Lung (tissue), 12 donors: Measurements from ENCODE around the gene P2RY2. TPM values are rescaled to one million over a fixed set of nuclear protein-coding genes. Genes with fewer than 3 reads are reported as not detected.
A peak's percentile ranks its signal among the peaks of the same experiment; 100 is the strongest.

Source experiments
- ATAC-seq: fragments of 200-7000 bp; cut with Tn5 transposase; one replicate; pipeline ENCODE4 v1.9.1; 2020; ENCODE audit warnings: moderate number of reproducible peaks; ENCODE audit not compliant: insufficient read depth, low FRiP score
- DNase-seq, 3 donors: peaks; one replicate each; pipeline ENCODE4 v3.0.0-alpha.2; 2013 to 2017
- H3K27ac ChIP-seq, 2 donors: one replicate each; pipeline ENCODE4 v1.5.1; 2013; ENCODE audit warnings: mild to moderate bottlenecking in 2 of 2, moderate library complexity in 2 of 2, control low read depth in 1 of 2, inconsistent platforms in 1 of 2, low read depth in 1 of 2, low read length in 1 of 2
- H3K27me3 ChIP-seq, 3 donors: one replicate each; pipeline ENCODE4 v1.5.1; 2013; ENCODE audit warnings: low read length in 2 of 3; ENCODE audit not compliant: control insufficient read depth in 3 of 3, insufficient read depth in 3 of 3
- H3K36me3 ChIP-seq, 4 donors: one replicate each; pipeline ENCODE4 v1.5.1; 2013; ENCODE audit warnings: low read length in 4 of 4, mild to moderate bottlenecking in 1 of 4, moderate library complexity in 1 of 4; ENCODE audit not compliant: control insufficient read depth in 4 of 4, insufficient read depth in 4 of 4
- H3K4me1 ChIP-seq, 5 donors: one replicate each; pipeline ENCODE4 v1.5.1; 2013; ENCODE audit warnings: low read length in 5 of 5, mild to moderate bottlenecking in 2 of 5, moderate library complexity in 1 of 5; ENCODE audit not compliant: control insufficient read depth in 5 of 5, insufficient read depth in 5 of 5
- H3K4me3 ChIP-seq: one replicate; pipeline ENCODE4 v1.5.1; 2013; ENCODE audit warnings: mild to moderate bottlenecking, control low read depth, moderate library complexity
- H3K9ac ChIP-seq, 2 donors: one replicate each; pipeline ENCODE4 v1.5.1; 2013; ENCODE audit warnings: low read length in 2 of 2, control low read depth in 1 of 2; ENCODE audit not compliant: insufficient read depth in 1 of 2
- H3K9me3 ChIP-seq, 4 donors: one replicate each; pipeline ENCODE4 v1.5.1; 2013; ENCODE audit warnings: low read length in 3 of 4, mild to moderate bottlenecking in 1 of 4, moderate library complexity in 1 of 4; ENCODE audit not compliant: control insufficient read depth in 4 of 4, insufficient read depth in 3 of 4
- WGBS, 2 donors: extraction: QIAGEN DNeasy Blood & Tissue Kit; methylation state at CpG; one replicate each; pipeline ENCODE4 v1.1.7; 2013; 5-methylcytosine and 5-hydroxymethylcytosine counted together
- polyA plus RNA-seq, 2 donors: library from polyadenylated mRNA; stranded (reverse); fragments of 200-250 nt; gene quantifications; one replicate each; pipeline ENCODE4 v1.2.1, GENCODE V29; 2013
- total RNA-seq, 2 donors: library from RNA; depleted of rRNA in 1 of 2; stranded (reverse); fragments of >200 nt in 1 of 2; gene quantifications; one replicate each; pipeline ENCODE4 v1.2.1, GENCODE V29; 2014 to 2021
- TF ChIP-seq, protein P1 (sequence below): IDR thresholded peaks from 2 replicates; pipeline ENCODE4 v1.5.1; 2012; ENCODE audit warnings: mild to moderate bottlenecking; ENCODE audit errors: control extremely low read depth, extremely low read depth
- donor health status: control.
- donor health status: control.
- donor health status: Bipolar disorder and iron deficiency.
- donor health status: healthy.
- donor health status: DM: yes; HTN: yes; CAD: no.

The P2RY2 gene
- total and polyA plus RNA-seq, 4 donors: 3.1 to 13.0 (median 6.5) TPM

DNA sequence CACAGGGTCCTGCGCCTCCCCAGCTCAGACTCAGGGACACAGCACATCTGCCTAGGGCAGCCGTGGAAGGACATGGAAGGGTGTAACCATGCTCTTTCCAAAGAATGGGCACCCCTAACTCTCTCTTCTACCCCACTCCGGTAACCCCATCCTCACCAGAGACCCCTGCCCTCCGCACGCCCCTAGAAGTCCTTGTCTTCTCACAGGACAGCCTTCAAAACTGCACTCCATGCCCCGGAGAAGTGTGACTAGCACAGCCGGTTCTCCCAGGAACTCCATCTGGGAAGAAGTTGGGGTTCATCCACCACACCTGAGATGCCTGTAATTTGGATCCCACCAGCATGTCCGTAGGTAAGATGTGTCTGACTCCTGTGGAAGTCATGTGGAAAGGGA is 25.0 kb downstream of the P2RY2 start:
- no peaks in the 10 kb centered on the region for H3K36me3 ChIP-seq
- no peak overlapping the region for H3K27ac ChIP-seq
- H3K4me3 ChIP-seq: no peak overlapping the region
- no peak overlapping the region for H3K9ac ChIP-seq
- H3K9me3 ChIP-seq: no peaks in the 10 kb centered on the region
- no peaks in the 10 kb centered on the region for H3K27me3 ChIP-seq
- peaks cover 8 to 36% (median 17%) of the 10 kb centered on the region in 5 donors for H3K4me1 ChIP-seq
- WGBS, 2 donors: 77 to 89% methylated on average over 8 of the region's 8 CpGs
- no peak for DNase-seq
- TF ChIP-seq, protein P1, sequence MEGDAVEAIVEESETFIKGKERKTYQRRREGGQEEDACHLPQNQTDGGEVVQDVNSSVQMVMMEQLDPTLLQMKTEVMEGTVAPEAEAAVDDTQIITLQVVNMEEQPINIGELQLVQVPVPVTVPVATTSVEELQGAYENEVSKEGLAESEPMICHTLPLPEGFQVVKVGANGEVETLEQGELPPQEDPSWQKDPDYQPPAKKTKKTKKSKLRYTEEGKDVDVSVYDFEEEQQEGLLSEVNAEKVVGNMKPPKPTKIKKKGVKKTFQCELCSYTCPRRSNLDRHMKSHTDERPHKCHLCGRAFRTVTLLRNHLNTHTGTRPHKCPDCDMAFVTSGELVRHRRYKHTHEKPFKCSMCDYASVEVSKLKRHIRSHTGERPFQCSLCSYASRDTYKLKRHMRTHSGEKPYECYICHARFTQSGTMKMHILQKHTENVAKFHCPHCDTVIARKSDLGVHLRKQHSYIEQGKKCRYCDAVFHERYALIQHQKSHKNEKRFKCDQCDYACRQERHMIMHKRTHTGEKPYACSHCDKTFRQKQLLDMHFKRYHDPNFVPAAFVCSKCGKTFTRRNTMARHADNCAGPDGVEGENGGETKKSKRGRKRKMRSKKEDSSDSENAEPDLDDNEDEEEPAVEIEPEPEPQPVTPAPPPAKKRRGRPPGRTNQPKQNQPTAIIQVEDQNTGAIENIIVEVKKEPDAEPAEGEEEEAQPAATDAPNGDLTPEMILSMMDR: no peak
- no peak for ATAC-seq

DNA sequence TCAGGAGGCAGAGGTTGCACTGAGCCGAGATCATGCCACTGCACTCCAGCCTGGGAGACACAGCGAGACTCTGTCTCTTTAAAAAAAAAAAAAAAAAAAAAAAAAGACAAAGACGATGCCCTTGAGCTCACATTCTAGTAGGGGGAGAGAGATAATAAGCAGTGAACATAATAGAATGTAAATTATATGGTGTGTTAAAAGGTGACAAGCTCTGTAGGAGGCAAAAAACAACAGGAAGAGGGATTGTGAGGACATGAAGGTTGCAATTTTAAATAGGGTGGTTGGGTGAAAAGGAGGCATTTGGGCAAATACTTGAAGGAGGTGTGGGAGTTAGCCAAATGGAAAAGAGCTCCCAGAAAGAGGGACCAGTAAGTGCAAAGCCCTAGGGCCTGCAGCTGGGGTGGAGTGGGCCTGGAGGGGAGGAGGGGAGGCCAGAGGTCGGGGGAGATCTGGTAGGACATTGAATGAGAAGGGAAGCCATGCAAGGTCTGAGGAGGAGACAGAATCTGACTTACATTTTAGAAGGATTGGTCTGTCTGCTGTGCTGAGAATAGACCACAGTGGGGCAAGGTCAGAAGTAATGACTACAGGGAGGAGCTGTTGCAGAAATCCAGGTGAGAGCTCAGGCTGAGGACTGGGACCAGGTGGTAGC is 26.6 kb downstream of the P2RY2 start:
- ATAC-seq: no peak
- Histone ChIP-seq H3K36me3 (no peaks in the 10 kb centered on the region), H3K27ac (no peak overlapping the region), H3K9ac (no peak overlapping the region), H3K4me1 (peaks cover 5 to 36% (median 17%) of the 10 kb centered on the region in 5 donors), H3K27me3 (no peaks in the 10 kb centered on the region), H3K9me3 (no peaks in the 10 kb centered on the region), H3K4me3 (no peak overlapping the region)
- TF ChIP-seq, protein P1: no peak
- WGBS, 2 donors: 72 to 74% methylated on average over 4 of the region's 4 CpGs
- DNase-seq: no peak

DNA sequence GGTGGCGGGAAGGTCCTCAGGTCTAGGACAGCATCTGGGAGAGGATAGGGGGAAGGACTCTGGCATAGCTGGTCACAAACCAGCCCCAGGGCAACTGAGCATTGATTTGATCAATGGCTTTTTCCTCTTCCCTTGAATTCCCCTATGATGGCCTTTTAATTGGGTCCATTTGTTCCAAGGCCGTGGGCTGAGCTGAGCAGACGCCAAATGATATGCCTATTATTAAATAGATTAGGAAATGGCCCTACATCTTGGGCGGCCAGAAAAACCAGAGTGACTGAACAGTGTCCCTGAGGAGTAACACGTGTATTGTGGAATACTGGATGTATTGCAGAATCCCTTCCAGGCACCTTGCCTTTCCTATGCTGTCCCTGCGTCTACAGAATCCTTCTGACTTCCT is 27.4 kb downstream of the P2RY2 start:
- no peaks in the 10 kb centered on the region for H3K9me3 ChIP-seq
- DNase-seq (peak in 2 of 3 donors; percentile 62 to 75), ATAC-seq (no peak)
- H3K27ac ChIP-seq: no peak overlapping the region
- 71 to 78% methylated on average over 6 of the region's 6 CpGs for WGBS, 2 donors
- TF ChIP-seq, protein P1: no peak
- H3K4me1 ChIP-seq: peaks cover 4 to 32% (median 17%) of the 10 kb centered on the region in 5 donors
- no peak overlapping the region for H3K4me3 ChIP-seq
- no peak overlapping the region for H3K9ac ChIP-seq
- no peaks in the 10 kb centered on the region for H3K36me3 ChIP-seq
- H3K27me3 ChIP-seq: no peaks in the 10 kb centered on the region

DNA sequence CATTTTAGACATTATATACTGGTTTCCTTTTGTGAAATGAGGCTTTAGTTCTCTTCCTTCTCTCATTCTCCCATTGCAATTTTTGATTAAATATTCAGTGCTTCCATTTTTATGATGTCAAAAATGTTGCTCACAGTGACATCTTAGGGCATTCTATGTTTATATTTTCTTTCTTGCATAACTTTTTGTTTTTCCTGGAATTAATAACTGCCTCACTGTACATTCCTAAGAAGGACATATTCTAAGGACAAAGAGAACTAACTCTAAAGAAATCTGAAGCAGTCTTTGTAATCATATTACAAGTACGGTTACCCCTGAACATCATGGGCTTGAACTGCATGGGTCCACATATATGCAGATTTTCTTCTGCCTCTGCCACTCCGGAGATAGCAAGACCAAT is 28.2 kb downstream of the P2RY2 start:
- H3K4me1 ChIP-seq: peaks cover 0 to 32% (median 17%) of the 10 kb centered on the region in 5 donors
- H3K9me3 ChIP-seq: no peaks in the 10 kb centered on the region
- no peak overlapping the region for H3K9ac ChIP-seq
- no peak overlapping the region for H3K27ac ChIP-seq
- 77 to 90% methylated on average over 2 of the region's 2 CpGs for WGBS, 2 donors
- TF ChIP-seq, protein P1: no peak
- no peak for ATAC-seq
- no peaks in the 10 kb centered on the region for H3K27me3 ChIP-seq
- no peaks in the 10 kb centered on the region for H3K36me3 ChIP-seq
- no peak for DNase-seq
- H3K4me3 ChIP-seq: no peak overlapping the region
